ENCODE data around the gene DAZAP1.

The DAZAP1 gene

DNA sequence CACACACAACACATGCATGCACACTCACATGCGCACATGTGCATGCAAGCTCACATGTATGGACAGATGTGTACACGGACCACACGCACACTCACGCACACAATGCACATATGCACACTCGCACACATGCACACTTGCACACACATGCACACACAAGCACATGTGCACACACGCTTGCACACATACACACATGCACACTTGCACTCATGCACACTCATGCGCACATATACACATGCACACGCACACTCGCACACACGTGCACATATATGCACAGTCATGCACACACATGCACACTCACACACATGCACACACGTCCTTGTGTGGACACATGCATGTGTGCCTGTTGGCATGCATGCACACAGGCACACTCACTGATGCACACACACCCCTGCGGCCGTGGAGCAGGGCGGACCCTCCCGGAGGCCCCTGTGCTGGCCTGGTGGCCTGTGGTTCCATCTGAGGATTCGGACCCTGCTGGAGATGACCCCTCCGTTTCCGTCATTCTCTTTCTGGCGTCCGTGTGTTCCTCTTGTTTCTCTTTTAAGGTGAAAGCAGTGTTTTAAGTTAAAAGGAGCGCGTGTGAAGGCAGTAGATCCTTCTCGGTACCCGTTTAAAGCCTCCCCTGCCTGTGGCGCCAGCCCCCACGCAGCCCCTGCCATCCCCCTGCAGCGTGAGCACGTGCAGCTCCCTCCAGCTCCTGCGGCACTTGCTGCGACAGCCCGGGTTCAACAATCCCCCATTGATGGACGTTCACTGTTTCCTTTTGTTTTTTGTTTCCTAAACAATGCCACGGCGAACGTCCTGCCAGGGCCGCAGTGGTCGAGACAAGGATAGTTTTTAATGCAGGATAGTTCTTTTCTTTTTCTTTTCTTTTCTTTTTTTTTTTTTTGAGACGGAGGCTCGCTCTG, 18.1 kb upstream of the DAZAP1 start:
- no peak overlapping the region for H3K4me3 ChIP-seq (replicated peaks; ENCODE audit: low read depth, low read length)
- TF ChIP-seq, protein P1, sequence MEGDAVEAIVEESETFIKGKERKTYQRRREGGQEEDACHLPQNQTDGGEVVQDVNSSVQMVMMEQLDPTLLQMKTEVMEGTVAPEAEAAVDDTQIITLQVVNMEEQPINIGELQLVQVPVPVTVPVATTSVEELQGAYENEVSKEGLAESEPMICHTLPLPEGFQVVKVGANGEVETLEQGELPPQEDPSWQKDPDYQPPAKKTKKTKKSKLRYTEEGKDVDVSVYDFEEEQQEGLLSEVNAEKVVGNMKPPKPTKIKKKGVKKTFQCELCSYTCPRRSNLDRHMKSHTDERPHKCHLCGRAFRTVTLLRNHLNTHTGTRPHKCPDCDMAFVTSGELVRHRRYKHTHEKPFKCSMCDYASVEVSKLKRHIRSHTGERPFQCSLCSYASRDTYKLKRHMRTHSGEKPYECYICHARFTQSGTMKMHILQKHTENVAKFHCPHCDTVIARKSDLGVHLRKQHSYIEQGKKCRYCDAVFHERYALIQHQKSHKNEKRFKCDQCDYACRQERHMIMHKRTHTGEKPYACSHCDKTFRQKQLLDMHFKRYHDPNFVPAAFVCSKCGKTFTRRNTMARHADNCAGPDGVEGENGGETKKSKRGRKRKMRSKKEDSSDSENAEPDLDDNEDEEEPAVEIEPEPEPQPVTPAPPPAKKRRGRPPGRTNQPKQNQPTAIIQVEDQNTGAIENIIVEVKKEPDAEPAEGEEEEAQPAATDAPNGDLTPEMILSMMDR (IDR thresholded peaks at IDR 0.05; ENCODE audit: low read depth, low read length, missing control alignments) = no peak
- DNase-seq (ENCODE audit: extremely low read depth, low read depth) = no peak

DNA sequence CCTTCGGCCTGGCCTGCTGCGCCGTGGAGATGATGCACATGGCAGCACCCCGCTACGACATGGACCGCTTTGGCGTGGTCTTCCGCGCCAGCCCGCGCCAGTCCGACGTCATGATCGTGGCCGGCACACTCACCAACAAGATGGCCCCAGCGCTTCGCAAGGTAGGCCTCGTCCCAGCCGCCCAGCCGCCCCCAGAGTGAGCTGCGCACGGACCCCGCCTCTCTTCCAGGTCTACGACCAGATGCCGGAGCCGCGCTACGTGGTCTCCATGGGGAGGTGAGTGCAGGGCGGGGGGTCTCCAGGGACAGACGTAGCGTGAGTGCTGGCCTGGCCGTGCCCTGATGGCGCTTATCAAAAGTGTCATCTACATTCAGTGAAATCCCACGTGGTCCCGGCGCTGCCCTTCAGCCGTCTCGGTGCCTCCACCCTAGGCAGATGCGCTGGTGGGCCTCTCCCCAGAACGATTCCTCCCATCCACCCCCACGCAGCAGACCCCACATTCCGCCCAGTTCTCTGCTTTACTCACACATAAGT, 16.4 kb upstream of the DAZAP1 start:
- DNase-seq (ENCODE audit: extremely low read depth, low read depth) = no peak
- no peak overlapping the region for H3K4me3 ChIP-seq (replicated peaks; ENCODE audit: low read depth, low read length)
- TF ChIP-seq, protein P1 (IDR thresholded peaks at IDR 0.05; ENCODE audit: low read depth, low read length, missing control alignments) = no peak

DNA sequence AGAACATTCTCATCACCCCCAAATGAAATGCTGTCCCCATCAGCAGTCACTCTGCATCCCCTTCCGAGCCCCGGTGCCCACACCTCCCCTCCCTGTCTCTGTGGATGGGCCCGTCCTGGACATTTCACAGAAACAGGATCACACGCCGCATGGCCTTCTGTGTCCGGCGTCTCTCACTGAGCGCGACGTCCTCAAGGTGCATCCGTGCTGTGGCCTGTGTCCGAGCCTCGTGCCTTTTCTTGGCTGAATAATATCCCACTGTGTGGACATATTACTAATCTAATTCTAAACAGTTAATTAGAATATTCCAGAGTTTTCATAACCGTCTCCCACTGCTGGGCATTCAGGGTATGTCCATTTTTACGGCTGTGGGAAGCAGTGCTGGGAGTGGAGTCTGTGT, 15.0 kb upstream of the DAZAP1 start:
- DNase-seq (ENCODE audit: extremely low read depth, low read depth) = no peak
- TF ChIP-seq, protein P1 (IDR thresholded peaks at IDR 0.05; ENCODE audit: low read depth, low read length, missing control alignments) = no peak
- H3K4me3 ChIP-seq (replicated peaks; ENCODE audit: low read depth, low read length) = no peak overlapping the region

DNA sequence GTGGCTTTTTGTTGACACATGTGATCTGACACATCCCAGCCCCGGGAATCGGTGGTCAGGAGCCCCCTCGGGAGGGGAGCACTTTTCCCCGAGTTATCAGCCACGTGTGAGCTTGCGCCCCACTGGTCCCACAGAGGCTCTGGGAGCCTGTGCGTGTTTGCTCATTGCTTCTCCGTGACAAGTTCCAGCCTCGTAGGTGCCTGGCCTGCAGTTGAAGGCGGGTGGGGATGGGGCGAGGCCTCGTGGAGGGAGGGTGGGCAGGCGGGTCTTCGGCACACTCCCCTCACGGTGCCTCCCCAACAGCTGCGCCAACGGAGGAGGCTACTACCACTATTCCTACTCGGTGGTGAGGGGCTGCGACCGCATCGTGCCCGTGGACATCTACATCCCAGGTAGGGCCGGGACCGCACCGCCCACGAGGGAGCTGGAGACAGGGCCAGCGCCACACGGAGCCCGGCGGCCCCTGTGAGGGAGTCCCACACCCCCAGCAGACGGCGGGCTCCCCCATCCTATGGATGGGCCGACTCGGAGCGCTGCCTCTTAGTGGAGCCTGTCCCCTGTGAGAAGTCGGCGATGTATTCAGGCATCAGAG, 14.4 kb upstream of the DAZAP1 start:
- no peak overlapping the region for H3K4me3 ChIP-seq (replicated peaks; ENCODE audit: low read depth, low read length)
- TF ChIP-seq, protein P1 (IDR thresholded peaks at IDR 0.05; ENCODE audit: low read depth, low read length, missing control alignments) = no peak
- DNase-seq (ENCODE audit: extremely low read depth, low read depth) = no peak

DNA sequence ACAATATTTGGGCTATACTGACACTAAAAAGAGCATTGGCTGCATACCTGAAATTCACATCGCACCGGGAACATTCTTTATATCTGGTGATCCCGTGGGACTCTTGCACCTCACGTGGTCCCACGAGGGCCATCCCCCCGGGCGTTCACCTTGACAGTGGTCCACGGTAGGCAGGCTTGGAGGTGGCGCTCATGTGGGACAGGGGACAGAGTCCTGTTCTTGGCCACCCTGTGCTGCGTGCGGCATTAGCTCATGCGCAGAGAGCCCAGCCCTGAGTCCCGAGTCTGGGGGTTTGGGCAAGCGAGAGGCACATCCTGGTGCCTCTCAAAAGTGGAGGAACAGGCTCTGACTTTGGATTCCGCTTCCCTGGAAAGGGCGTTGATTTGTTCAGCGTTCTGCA, 13.5 kb upstream of the DAZAP1 start:
- TF ChIP-seq, protein P1 (IDR thresholded peaks at IDR 0.05; ENCODE audit: low read depth, low read length, missing control alignments) = no peak
- no peak for DNase-seq (ENCODE audit: extremely low read depth, low read depth)
- no peak overlapping the region for H3K4me3 ChIP-seq (replicated peaks; ENCODE audit: low read depth, low read length)

DNA sequence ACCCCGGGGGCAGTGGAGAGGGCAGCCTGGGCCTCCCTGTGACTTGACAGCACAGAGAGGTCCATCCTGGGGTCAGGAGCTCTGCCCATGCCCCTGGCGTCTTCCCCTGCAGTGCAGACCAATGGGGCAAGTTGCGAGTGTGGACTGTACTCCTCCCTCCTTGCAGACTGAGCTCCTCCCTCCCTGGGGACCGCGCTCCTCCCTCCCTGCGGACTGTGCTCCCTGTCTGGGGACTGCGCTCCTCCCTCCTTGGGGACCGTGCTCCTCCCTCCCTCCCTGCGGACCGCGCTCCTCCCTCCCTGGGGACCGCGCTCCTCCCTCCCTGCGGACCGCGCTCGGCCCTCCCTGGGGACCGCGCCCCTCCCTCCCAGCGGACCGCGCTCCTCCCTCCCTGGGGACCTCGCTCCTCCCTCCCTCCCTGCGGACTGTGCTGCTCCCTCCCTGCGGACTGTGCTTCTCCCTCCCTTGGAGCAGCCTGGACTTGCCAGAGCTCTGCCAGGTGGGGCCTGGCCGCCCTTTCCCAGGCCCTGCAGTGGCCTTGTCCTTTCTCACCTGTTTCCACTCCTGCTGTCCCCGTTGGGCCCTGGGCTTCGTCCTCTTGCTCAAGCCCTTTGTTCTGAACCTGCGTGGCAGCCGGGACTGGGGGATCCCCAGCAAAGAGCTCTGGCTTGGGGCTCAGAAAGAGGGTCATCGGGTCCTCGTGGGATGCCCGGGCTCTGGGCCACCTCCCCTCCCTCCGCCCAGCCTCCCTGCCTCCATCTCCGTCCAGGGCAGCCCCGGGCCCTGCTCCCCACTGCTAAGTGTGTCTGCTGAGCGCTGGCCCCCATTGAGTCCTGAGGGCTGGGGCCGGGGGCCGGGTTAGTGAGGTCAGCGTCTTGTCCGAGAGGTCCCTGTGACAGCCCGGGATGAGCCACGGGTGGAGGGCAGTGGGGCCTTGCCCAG, 12.9 kb upstream of the DAZAP1 start:
- TF ChIP-seq, protein P1 (IDR thresholded peaks at IDR 0.05; ENCODE audit: low read depth, low read length, missing control alignments) = no peak
- no peak for DNase-seq (ENCODE audit: extremely low read depth, low read depth)
- H3K4me3 ChIP-seq (replicated peaks; ENCODE audit: low read depth, low read length) = no peak overlapping the region

Measured in HFF-Myc (cell line).